A549 treated with CpdA at 1 μM for 4 hours (cell line): Measurements from ENCODE around the gene ZNF773. TPM values are rescaled to one million over a fixed set of nuclear protein-coding genes. Genes with fewer than 3 reads are reported as not detected.

Source experiments
- total RNA-seq: library from RNA; stranded (reverse); fragments of 200-300 nt; extraction: Qiagen RNA extraction; gene quantifications from 5 replicates; pipeline ENCODE4 v1.2.3, GENCODE V29; 2022; ENCODE audit warnings: low read depth

ZNF773 gene
- total RNA-seq: 3.2 to 6.0 TPM (median 5.4 TPM) in 5 replicates

GRCh38 chr19:57499680-57500395 lies at the start of gene ZNF773:
Gene ZNF773, plus strand, starts transcription at chr19:57499938. Its CDS starts 143 bp downstream, at chr19:57500081.

GRCh38 chr19:57477191-57478008 lies 22.3 kb upstream of the ZNF773 start, which contains the start of gene ZNF772:
Gene ZNF772, minus strand, starts transcription at chr19:57477566. Its CDS starts 257 bp downstream, at chr19:57477309.

GRCh38 chr19:57487477-57488298 lies 12.1 kb upstream of the ZNF773 start, which contains the start of gene ZNF419:
Gene ZNF419, plus strand, starts transcription at chr19:57487750. Its CDS starts 201 bp downstream, at chr19:57487951.

GRCh38 chr19:57527136-57527881 lies 27.6 kb downstream of the ZNF773 start, which contains the start of gene ZNF549:
Gene ZNF549, plus strand, starts transcription at chr19:57527356. Its CDS starts 218 bp downstream, at chr19:57527574.

Other genes starting within 250 kb of the ZNF773 start
- 0.84 to 1.1 TPM (median 0.89 TPM) in 5 replicates for gene ZNF460, start 219.5 kb upstream of the ZNF773 start, total RNA-seq
- 1.1 to 2.2 TPM (median 1.3 TPM) in 5 replicates for gene ZNF543, start 179.5 kb upstream of the ZNF773 start, total RNA-seq
- 1.9 to 2.4 TPM (median 2.0 TPM) in 5 replicates for gene ZNF304, start 148.7 kb upstream of the ZNF773 start, total RNA-seq
- gene TRAPPC2B, start 136.4 kb upstream of the ZNF773 start, total RNA-seq: 13.6 to 17.6 TPM (median 15.9 TPM) in 5 replicates
- 1.1 to 2.8 TPM (median 1.5 TPM) in 5 replicates for gene ZNF547, start 136.4 kb upstream of the ZNF773 start, total RNA-seq
- gene ZNF548, start 110.1 kb upstream of the ZNF773 start, total RNA-seq: 3.1 to 4.6 TPM (median 3.3 TPM) in 5 replicates
- gene ZNF17, start 88.8 kb upstream of the ZNF773 start, total RNA-seq: 3.9 to 5.5 TPM (median 4.6 TPM) in 5 replicates
- 14.7 to 17.6 TPM (median 16.6 TPM) in 5 replicates for gene ZNF749, start 64.6 kb upstream of the ZNF773 start, total RNA-seq
- 0.02 to 0.09 TPM (median 0.07 TPM) in 3 of 5 replicates, not detected in the others for gene VN1R1, start 42.8 kb upstream of the ZNF773 start, total RNA-seq
- 1.1 to 1.7 TPM (median 1.5 TPM) in 5 replicates for gene ZNF772, start 22.4 kb upstream of the ZNF773 start, total RNA-seq
- gene ZNF419, start 12.2 kb upstream of the ZNF773 start, total RNA-seq: 5.7 to 9.0 TPM (median 7.0 TPM) in 5 replicates
- 1.6 to 2.2 TPM (median 1.7 TPM) in 5 replicates for gene ZNF549, start 27.4 kb downstream of the ZNF773 start, total RNA-seq
- gene ZNF550, start 59.9 kb downstream of the ZNF773 start, total RNA-seq: 2.8 to 4.3 TPM (median 3.7 TPM) in 5 replicates
- gene ZNF416, start 79.0 kb downstream of the ZNF773 start, total RNA-seq: 3.4 to 5.0 TPM (median 4.3 TPM) in 5 replicates
- gene ZIK1, start 84.2 kb downstream of the ZNF773 start, total RNA-seq: not detected in 5 replicates
- gene ZNF530, start 99.9 kb downstream of the ZNF773 start, total RNA-seq: 3.0 to 5.5 TPM (median 4.9 TPM) in 5 replicates
- 7.1 to 9.5 TPM (median 8.0 TPM) in 5 replicates for gene ZNF134, start 114.3 kb downstream of the ZNF773 start, total RNA-seq
- 4.7 to 7.1 TPM (median 6.6 TPM) in 5 replicates for gene ZNF211, start 133.2 kb downstream of the ZNF773 start, total RNA-seq
- gene ZSCAN4, start 169.0 kb downstream of the ZNF773 start, total RNA-seq: not detected in 5 replicates
- 4.3 to 5.9 TPM (median 5.6 TPM) in 5 replicates for gene ZNF551, start 182.0 kb downstream of the ZNF773 start, total RNA-seq
- not detected in 5 replicates for gene ZNF154, start 209.3 kb downstream of the ZNF773 start, total RNA-seq
- 0.75 to 0.99 TPM (median 0.80 TPM) in 5 replicates for gene ZNF671, start 227.7 kb downstream of the ZNF773 start, total RNA-seq
- 5.4 to 6.3 TPM (median 5.7 TPM) in 5 replicates for gene ZNF776, start 246.9 kb downstream of the ZNF773 start, total RNA-seq